Globus pallidus (tissue), 1 donor: ENCODE measurements around the gene GUCY2D.

Experiments
- DNase-seq: peaks from one replicate; pipeline ENCODE4 v3.0.0-alpha.2; 2015; ENCODE audit warnings: low spot score

Gene GUCY2D

GRCh38 chr17:7992516-7992915, 9.9 kb upstream of the GUCY2D start:
- no peak for DNase-seq

- DNase-seq = no peak
These were observed 9.5 kb upstream of the GUCY2D start for GRCh38 chr17:7992924-7993323.

- no peak for DNase-seq
These were observed 8.3 kb upstream of the GUCY2D start for GRCh38 chr17:7993972-7994589.

- no peak for DNase-seq
These were observed 6.7 kb upstream of the GUCY2D start for GRCh38 chr17:7995724-7996123.

GRCh38 chr17:7997186-7997585, 5.2 kb upstream of the GUCY2D start:
- DNase-seq = no peak

GRCh38 chr17:8002721-8003593, 542 bp downstream of the GUCY2D start:
- DNase-seq = no peak

- DNase-seq = no peak
These were observed 1.3 kb downstream of the GUCY2D start for GRCh38 chr17:8003594-8004181.

- DNase-seq = no peak
These were observed 2.5 kb downstream of the GUCY2D start for GRCh38 chr17:8004899-8005298.

GRCh38 chr17:8005357-8005756, 2.9 kb downstream of the GUCY2D start:
- DNase-seq = no peak

GRCh38 chr17:8005967-8006730, 3.7 kb downstream of the GUCY2D start:
- DNase-seq = no peak

- DNase-seq = no peak
These were observed 4.6 kb downstream of the GUCY2D start for GRCh38 chr17:8006836-8007680.

- DNase-seq = no peak
These were observed 5.4 kb downstream of the GUCY2D start for GRCh38 chr17:8007836-8008235.

GRCh38 chr17:8012045-8012580, 9.7 kb downstream of the GUCY2D start:
- no peak for DNase-seq

- no peak for DNase-seq
These were observed 10.7 kb downstream of the GUCY2D start for GRCh38 chr17:8012996-8013640.

GRCh38 chr17:8013731-8014557, 11.5 kb downstream of the GUCY2D start:
- DNase-seq = no peak

GRCh38 chr17:8014558-8014850, 12.1 kb downstream of the GUCY2D start:
- DNase-seq = no peak

GRCh38 chr17:8015236-8015956, 13.0 kb downstream of the GUCY2D start:
- DNase-seq = no peak

GRCh38 chr17:8015957-8016631, 13.7 kb downstream of the GUCY2D start:
- DNase-seq = no peak
